HepG2 (cell line): ENCODE results near the gene GABRB1.

Experiments
- AKAP8 ChIP-seq: sonication (generic); formaldehyde crosslinking; IDR thresholded peaks from 2 replicates; pipeline ENCODE4 v1.5.1; 2020; ENCODE audit warnings: mild to moderate bottlenecking, missing genetic modification reagents
- HCFC1 ChIP-seq: fragments of 150-350 bp; IDR thresholded peaks from 2 replicates; pipeline ENCODE4 v1.6.1; 2014; ENCODE audit warnings: low read depth, low read length
- ZNF274 ChIP-seq: sonication (generic); formaldehyde crosslinking; IDR thresholded peaks from 2 replicates; pipeline ENCODE4 v1.5.1; 2020; ENCODE audit warnings: mild to moderate bottlenecking, missing genetic modification reagents
- TF ChIP-seq, protein P1 (sequence below): IDR thresholded peaks from 2 replicates; pipeline ENCODE4 v1.6.1; 2012; ENCODE audit warnings: low read length, improper control_type of control experiment
- TF ChIP-seq, protein P2 (sequence below): sonication (generic); formaldehyde crosslinking; IDR thresholded peaks from 2 replicates; pipeline ENCODE4 v1.5.0; 2020; ENCODE audit warnings: mild to moderate bottlenecking, missing genetic modification reagents, moderate library complexity

DNA sequence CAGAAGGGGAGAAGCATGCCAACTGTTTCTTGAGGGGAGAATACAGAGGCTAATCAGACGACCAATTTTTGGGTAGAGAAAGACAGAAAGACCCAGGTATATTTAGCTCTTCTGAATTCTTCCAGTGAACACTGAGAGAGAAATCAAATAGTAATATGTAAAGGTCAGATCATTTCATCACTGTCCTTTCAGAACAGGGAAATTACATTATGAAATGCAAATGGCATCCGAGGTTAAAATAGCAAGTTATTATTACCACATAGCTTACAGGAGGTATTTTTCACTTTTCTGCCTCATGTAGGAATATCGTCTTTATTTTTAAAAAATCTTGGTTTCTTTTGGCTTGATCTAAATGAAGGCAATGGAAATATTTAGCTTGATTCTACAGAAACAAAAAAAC, 18.0 kb downstream of the GABRB1 start:
- TF ChIP-seq, protein P1, sequence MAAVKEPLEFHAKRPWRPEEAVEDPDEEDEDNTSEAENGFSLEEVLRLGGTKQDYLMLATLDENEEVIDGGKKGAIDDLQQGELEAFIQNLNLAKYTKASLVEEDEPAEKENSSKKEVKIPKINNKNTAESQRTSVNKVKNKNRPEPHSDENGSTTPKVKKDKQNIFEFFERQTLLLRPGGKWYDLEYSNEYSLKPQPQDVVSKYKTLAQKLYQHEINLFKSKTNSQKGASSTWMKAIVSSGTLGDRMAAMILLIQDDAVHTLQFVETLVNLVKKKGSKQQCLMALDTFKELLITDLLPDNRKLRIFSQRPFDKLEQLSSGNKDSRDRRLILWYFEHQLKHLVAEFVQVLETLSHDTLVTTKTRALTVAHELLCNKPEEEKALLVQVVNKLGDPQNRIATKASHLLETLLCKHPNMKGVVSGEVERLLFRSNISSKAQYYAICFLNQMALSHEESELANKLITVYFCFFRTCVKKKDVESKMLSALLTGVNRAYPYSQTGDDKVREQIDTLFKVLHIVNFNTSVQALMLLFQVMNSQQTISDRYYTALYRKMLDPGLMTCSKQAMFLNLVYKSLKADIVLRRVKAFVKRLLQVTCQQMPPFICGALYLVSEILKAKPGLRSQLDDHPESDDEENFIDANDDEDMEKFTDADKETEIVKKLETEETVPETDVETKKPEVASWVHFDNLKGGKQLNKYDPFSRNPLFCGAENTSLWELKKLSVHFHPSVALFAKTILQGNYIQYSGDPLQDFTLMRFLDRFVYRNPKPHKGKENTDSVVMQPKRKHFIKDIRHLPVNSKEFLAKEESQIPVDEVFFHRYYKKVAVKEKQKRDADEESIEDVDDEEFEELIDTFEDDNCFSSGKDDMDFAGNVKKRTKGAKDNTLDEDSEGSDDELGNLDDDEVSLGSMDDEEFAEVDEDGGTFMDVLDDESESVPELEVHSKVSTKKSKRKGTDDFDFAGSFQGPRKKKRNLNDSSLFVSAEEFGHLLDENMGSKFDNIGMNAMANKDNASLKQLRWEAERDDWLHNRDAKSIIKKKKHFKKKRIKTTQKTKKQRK, result no peak
- TF ChIP-seq HCFC1 (no peak), AKAP8 (CRISPR knock-in tag) (no peak), ZNF274 (CRISPR knock-in tag) (no peak)
- TF ChIP-seq, protein P2, sequence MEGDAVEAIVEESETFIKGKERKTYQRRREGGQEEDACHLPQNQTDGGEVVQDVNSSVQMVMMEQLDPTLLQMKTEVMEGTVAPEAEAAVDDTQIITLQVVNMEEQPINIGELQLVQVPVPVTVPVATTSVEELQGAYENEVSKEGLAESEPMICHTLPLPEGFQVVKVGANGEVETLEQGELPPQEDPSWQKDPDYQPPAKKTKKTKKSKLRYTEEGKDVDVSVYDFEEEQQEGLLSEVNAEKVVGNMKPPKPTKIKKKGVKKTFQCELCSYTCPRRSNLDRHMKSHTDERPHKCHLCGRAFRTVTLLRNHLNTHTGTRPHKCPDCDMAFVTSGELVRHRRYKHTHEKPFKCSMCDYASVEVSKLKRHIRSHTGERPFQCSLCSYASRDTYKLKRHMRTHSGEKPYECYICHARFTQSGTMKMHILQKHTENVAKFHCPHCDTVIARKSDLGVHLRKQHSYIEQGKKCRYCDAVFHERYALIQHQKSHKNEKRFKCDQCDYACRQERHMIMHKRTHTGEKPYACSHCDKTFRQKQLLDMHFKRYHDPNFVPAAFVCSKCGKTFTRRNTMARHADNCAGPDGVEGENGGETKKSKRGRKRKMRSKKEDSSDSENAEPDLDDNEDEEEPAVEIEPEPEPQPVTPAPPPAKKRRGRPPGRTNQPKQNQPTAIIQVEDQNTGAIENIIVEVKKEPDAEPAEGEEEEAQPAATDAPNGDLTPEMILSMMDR (CRISPR knock-in tag), result no peak
